GM12875 (cell line): ENCODE data around the gene KLHL22.
A peak's percentile ranks its signal among the peaks of the same experiment; 100 is the strongest.

Experiments
- H3K4me3 ChIP-seq: one replicate; pipeline ENCODE4 v1.5.1; 2011; ENCODE audit warnings: low read depth, low read length, control low read depth
- TF ChIP-seq, protein P1 (sequence below): IDR thresholded peaks from 2 replicates; pipeline ENCODE4 v1.5.1; 2011; ENCODE audit warnings: low read depth, mild to moderate bottlenecking, control low read depth, inconsistent platforms, low read length, moderate library complexity, borderline replicate concordance; ENCODE audit not compliant: insufficient read depth

The KLHL22 gene

DNA sequence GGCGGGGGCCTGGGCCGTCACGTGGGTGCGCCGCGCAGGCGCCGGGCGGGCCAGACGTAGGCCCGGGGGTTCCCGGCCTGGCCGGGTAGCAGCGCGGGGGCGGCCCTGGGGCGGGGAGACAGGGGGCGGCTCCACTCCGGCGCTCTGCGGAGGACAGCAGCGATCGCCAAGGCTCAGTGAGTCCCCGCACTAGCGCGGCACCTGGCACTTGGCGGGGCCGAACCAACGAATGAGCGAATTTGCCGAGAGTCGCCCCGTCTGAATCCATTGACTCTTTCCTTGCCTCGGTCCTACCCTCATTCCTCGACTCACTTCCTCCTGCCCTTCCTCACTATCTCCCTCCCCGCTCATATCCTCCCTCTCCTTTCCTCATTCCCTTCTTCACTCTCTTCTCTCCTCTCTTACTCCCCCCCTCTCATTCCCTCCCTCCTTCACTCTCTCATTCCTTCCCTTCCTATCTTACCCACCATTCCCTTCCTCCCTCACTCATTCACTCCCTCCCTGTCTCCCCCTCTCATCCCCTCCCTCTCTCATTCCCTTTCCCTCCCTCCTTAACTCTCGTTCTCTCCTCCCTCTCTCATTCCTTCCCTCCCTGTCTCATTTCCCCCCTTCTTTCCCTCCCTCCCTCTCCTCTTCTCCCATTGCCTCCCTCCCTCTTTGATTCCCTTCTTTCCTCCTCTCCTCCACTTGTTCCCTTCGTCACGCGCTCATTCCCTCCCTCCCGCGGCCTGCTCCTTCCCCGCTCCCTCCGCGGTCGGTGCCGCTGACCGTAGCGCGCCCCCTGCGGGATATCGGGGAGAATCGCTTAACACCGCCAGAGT is 476 bp upstream of the KLHL22 start:
- TF ChIP-seq, protein P1, sequence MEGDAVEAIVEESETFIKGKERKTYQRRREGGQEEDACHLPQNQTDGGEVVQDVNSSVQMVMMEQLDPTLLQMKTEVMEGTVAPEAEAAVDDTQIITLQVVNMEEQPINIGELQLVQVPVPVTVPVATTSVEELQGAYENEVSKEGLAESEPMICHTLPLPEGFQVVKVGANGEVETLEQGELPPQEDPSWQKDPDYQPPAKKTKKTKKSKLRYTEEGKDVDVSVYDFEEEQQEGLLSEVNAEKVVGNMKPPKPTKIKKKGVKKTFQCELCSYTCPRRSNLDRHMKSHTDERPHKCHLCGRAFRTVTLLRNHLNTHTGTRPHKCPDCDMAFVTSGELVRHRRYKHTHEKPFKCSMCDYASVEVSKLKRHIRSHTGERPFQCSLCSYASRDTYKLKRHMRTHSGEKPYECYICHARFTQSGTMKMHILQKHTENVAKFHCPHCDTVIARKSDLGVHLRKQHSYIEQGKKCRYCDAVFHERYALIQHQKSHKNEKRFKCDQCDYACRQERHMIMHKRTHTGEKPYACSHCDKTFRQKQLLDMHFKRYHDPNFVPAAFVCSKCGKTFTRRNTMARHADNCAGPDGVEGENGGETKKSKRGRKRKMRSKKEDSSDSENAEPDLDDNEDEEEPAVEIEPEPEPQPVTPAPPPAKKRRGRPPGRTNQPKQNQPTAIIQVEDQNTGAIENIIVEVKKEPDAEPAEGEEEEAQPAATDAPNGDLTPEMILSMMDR = peak; percentile 86
- H3K4me3 ChIP-seq = peak overlapping the region; percentile 55

DNA sequence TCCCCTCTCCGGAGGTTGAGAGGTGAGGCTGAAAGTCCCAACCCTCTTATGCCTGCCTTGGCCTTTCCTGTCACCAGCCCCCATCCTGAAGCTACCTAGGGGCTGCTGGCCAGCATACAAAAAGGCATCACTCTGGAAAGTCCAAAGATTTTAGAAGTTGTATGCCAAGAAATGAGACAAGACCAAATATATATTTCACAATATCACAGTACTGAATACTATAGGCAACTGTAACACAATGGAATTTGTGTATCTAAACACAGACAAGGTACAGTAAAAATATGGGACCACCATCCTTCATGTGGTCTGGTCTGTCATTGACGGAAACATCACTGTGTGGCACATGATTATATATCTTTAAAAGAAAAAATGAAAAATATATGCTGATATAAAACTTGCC is 4.2 kb downstream of the KLHL22 start:
- no peak overlapping the region for H3K4me3 ChIP-seq
- TF ChIP-seq, protein P1 = no peak

DNA sequence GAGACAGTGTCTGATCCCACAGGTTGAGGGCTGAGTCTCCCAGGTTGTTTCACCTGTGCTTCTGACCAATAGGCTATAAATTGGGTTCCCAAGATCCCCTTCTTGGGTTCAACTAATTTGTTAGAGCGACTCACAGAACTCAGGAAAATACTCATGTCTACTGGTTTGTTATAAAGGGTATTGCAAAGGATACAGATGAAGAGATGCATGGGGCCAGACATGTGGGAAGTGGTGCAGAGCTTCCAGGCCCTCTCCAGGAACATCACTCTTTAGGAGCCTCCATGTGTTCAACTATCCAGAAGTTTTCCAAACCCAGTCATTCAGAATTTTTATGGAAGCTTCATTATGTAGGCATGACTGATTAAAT is 4.7 kb downstream of the KLHL22 start:
- no peak overlapping the region for H3K4me3 ChIP-seq
- TF ChIP-seq, protein P1 = no peak

DNA sequence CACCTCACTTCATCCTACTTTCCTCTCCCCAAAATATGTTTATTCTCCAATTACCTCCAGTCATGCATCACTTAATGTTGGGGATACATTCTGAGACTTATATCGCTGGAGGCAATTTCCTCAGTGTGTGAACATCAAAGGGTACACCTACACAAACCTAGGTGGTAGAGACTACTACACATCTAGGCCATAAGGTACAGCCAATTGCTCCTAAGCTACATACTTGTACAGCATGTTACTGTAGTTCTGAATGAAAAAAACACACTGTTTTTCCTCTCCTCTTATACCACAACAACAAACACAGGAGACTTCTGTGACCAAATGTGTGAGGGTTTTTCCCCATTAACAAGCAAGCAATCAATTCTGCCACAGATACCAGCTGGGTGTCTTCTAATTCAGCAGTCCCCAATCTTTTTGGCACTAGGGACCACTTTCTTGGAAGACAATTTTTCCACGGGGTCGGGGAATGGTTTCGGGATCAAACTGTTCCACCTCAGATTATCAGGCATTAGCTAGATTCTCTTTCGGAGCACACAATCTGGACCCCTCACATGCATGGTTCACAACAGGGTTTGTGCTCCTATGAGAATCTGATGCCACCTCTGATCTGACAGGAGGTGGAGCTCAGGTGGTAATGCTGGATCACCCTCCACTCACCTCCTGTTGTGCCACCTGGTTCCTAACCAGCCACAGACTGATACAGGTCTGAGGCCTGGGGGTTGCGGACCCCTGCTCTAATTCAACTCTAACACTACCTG is 5.2 kb downstream of the KLHL22 start:
- no peak overlapping the region for H3K4me3 ChIP-seq
- TF ChIP-seq, protein P1 = no peak

DNA sequence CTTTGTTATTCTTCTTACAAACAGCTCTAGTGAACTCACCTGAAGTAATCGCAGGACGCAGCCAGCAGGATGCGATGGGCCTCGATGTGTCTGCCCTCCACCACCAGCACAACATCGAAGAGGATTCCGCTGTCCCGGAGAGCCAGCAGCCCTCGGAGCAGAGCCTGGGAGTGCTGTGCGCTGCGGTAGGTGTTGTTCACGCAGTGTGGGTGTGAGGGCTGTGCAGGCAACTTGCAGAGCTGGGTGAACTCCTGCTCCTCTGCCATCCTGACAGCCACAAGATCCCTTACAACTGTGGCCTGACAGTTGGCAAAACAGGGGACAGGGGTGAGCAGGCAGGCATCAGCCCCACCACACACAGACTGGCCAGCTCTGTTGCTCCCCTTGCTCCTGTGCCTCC is 6.6 kb downstream of the KLHL22 start:
- TF ChIP-seq, protein P1 = no peak
- no peak overlapping the region for H3K4me3 ChIP-seq

DNA sequence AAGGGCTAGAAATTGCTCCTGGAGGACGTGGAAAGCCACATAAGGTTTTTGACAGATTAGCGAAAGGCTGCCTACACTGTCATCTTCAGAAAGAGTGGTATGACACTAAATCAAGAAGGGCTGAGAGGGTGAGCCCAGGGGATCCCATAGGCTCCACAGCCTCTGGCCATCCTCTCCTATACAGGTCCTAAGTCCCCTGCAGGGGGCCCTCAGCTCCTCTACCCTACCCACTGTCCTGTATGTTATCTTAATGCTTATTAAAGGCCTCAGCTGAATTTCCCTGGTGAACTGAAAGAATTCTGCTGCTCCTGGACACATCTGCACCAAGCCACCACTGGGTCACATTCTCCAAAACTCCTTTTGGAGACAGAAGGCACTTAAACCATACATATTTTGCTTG is 7.9 kb downstream of the KLHL22 start:
- TF ChIP-seq, protein P1 = no peak
- no peak overlapping the region for H3K4me3 ChIP-seq
